Astrocyte (in vitro differentiated cells and primary cell): ENCODE measurements around the gene ABHD4. TPM values are rescaled to one million over a fixed set of nuclear protein-coding genes. Genes with fewer than 3 reads are reported as not detected.
"Not testable (repeated sequence)": the region's sequence is repeated elsewhere in the genome, so short reads cannot be mapped to it uniquely, and the experiment has no call there.

ENCODE experiments used
- DNase-seq: peaks from one replicate; pipeline ENCODE4 v3.0.0-alpha.2; 2010; ENCODE audit warnings: low read depth
- FAIRE-seq: peaks from 2 replicates; lab custom pipeline; 2011; peaks lifted over from hg19 to GRCh38; lab: Jason Lieb, UNC
- H2AFZ ChIP-seq: 2 replicates; pipeline ENCODE4 v1.6.0; 2012; ENCODE audit warnings: low read depth, low read length, inconsistent platforms
- H3K27ac ChIP-seq: 2 replicates; pipeline ENCODE4 v1.5.1; 2011; ENCODE audit warnings: low read depth, low read length, inconsistent platforms
- H3K27me3 ChIP-seq: 2 replicates; pipeline ENCODE4 v1.6.0; 2011; ENCODE audit warnings: low read length, inconsistent platforms; ENCODE audit not compliant: insufficient read depth
- H3K36me3 ChIP-seq: 2 replicates; pipeline ENCODE4 v1.5.1; 2011; ENCODE audit warnings: low read length, inconsistent platforms; ENCODE audit not compliant: insufficient read depth
- H3K4me1 ChIP-seq: 2 replicates; pipeline ENCODE4 v1.5.1; 2011; ENCODE audit warnings: low read length, inconsistent platforms; ENCODE audit not compliant: insufficient read depth
- H3K4me2 ChIP-seq: 2 replicates; pipeline ENCODE4 v1.6.0; 2012; ENCODE audit warnings: low read length, inconsistent platforms
- H3K4me3 ChIP-seq: 2 replicates; pipeline ENCODE4 v1.5.1; 2011; ENCODE audit warnings: low read depth, mild to moderate bottlenecking, low read length, inconsistent platforms; ENCODE audit not compliant: insufficient read depth
- H3K79me2 ChIP-seq: 2 replicates; pipeline ENCODE4 v1.6.0; 2012; ENCODE audit warnings: mild to moderate bottlenecking, low read length, inconsistent platforms; ENCODE audit not compliant: insufficient read depth
- H3K9ac ChIP-seq: 2 replicates; pipeline ENCODE4 v1.6.0; 2012; ENCODE audit warnings: mild to moderate bottlenecking, low read length, inconsistent platforms
- H3K9me3 ChIP-seq: 2 replicates; pipeline ENCODE4 v1.5.1; 2012; ENCODE audit warnings: low read depth, mild to moderate bottlenecking, low read length, inconsistent platforms; ENCODE audit not compliant: insufficient read depth
- H4K20me1 ChIP-seq: 2 replicates; pipeline ENCODE4 v1.6.0; 2012; ENCODE audit warnings: low read length, inconsistent platforms; ENCODE audit not compliant: insufficient read depth
- H3K27ac Mint-ChIP-seq: one replicate; pipeline ENCODE4 v1.8.0; 2021; ENCODE audit warnings: mild to moderate bottlenecking, mixed read lengths; ENCODE audit not compliant: unreplicated experiment
- H3K27me3 Mint-ChIP-seq: one replicate; pipeline ENCODE4 v1.8.0; 2021; ENCODE audit warnings: low read depth, mixed read lengths; ENCODE audit not compliant: unreplicated experiment
- H3K36me3 Mint-ChIP-seq: one replicate; pipeline ENCODE4 v1.8.0; 2021; ENCODE audit warnings: low read depth, mixed read lengths; ENCODE audit not compliant: unreplicated experiment
- H3K4me1 Mint-ChIP-seq: one replicate; pipeline ENCODE4 v1.8.0; 2021; ENCODE audit warnings: low read depth, mixed read lengths; ENCODE audit not compliant: unreplicated experiment
- H3K4me3 Mint-ChIP-seq: one replicate; pipeline ENCODE4 v1.8.0; 2021; ENCODE audit warnings: mild to moderate bottlenecking, moderate library complexity, mixed read lengths; ENCODE audit not compliant: unreplicated experiment
- H3K9me3 Mint-ChIP-seq: one replicate; pipeline ENCODE4 v1.8.0; 2021; ENCODE audit warnings: mild to moderate bottlenecking, mixed read lengths; ENCODE audit not compliant: unreplicated experiment
- CTCF ChIP-seq: IDR thresholded peaks from 2 replicates; pipeline ENCODE4 v1.5.1; 2011; ENCODE audit warnings: low read depth, mild to moderate bottlenecking, inconsistent platforms, low read length, moderate library complexity; ENCODE audit not compliant: insufficient read depth
- EZH2 ChIP-seq: IDR thresholded peaks from 2 replicates; pipeline ENCODE4 v1.6.1; 2012; ENCODE audit warnings: mild to moderate bottlenecking, low read length, inconsistent platforms; ENCODE audit not compliant: insufficient read depth
- total RNA-seq: library from RNA; stranded (reverse); gene quantifications from 2 replicates; pipeline ENCODE4 v1.2.1, GENCODE V29; 2021

The ABHD4 gene
- total RNA-seq, 1 donor from 2014 or later = 52.4 TPM

GRCh38 chr14:22552827-22553076 lies 45.3 kb upstream of the ABHD4 start:
- TF ChIP-seq CTCF = no peak
- no peak for TF ChIP-seq EZH2
- no peaks in the 10 kb centered on the region for H3K27me3 Mint-ChIP-seq
- Histone ChIP-seq H3K79me2 (no peaks in the 10 kb centered on the region), H3K9ac (no peak overlapping the region), H3K27ac (no peak overlapping the region), H3K9me3 (no peaks in the 10 kb centered on the region), H2AFZ (no peak overlapping the region), H3K36me3 (no peaks in the 10 kb centered on the region), H3K27me3 (no peaks in the 10 kb centered on the region), H4K20me1 (no peaks in the 10 kb centered on the region), H3K4me2 (no peak overlapping the region), H3K4me3 (no peak overlapping the region), H3K4me1 (peaks cover 43% of the 10 kb centered on the region)
- peaks cover 2% of the 10 kb centered on the region for H3K36me3 Mint-ChIP-seq
- no peak overlapping the region for H3K4me3 Mint-ChIP-seq
- no peaks in the 10 kb centered on the region for H3K9me3 Mint-ChIP-seq
- H3K27ac Mint-ChIP-seq = no peak overlapping the region
- peaks cover 47% of the 10 kb centered on the region for H3K4me1 Mint-ChIP-seq
- FAIRE-seq = no peak
- no peak for DNase-seq

GRCh38 chr14:22553445-22553844 lies 44.7 kb upstream of the ABHD4 start:
- no peaks in the 10 kb centered on the region for H3K9me3 Mint-ChIP-seq
- H3K36me3 Mint-ChIP-seq = peaks cover 2% of the 10 kb centered on the region
- Histone ChIP-seq H3K36me3 (no peaks in the 10 kb centered on the region), H3K4me3 (no peak overlapping the region), H3K9ac (no peak overlapping the region), H3K4me1 (peaks cover 41% of the 10 kb centered on the region), H3K79me2 (no peaks in the 10 kb centered on the region), H3K9me3 (no peaks in the 10 kb centered on the region), H3K4me2 (no peak overlapping the region), H3K27ac (no peak overlapping the region), H2AFZ (no peak overlapping the region), H4K20me1 (no peaks in the 10 kb centered on the region), H3K27me3 (no peaks in the 10 kb centered on the region)
- H3K27ac Mint-ChIP-seq = no peak overlapping the region
- DNase-seq (no peak), FAIRE-seq (no peak)
- H3K27me3 Mint-ChIP-seq = no peaks in the 10 kb centered on the region
- H3K4me3 Mint-ChIP-seq = no peak overlapping the region
- TF ChIP-seq EZH2 = no peak
- no peak for TF ChIP-seq CTCF
- H3K4me1 Mint-ChIP-seq = peaks cover 44% of the 10 kb centered on the region

GRCh38 chr14:22553861-22554497 lies 44.1 kb upstream of the ABHD4 start:
- not testable (repeated sequence) for H3K4me3 ChIP-seq, H3K9ac ChIP-seq, H3K27me3 ChIP-seq, H3K36me3 ChIP-seq, H2AFZ ChIP-seq, FAIRE-seq, H3K4me3 Mint-ChIP-seq, H3K79me2 ChIP-seq, H3K27me3 Mint-ChIP-seq, H3K9me3 ChIP-seq, H4K20me1 ChIP-seq, H3K36me3 Mint-ChIP-seq, H3K27ac Mint-ChIP-seq, DNase-seq, H3K4me2 ChIP-seq, H3K27ac ChIP-seq, H3K9me3 Mint-ChIP-seq
- H3K4me1 ChIP-seq = peaks cover 41% of the 10 kb centered on the region
- peaks cover 43% of the 10 kb centered on the region for H3K4me1 Mint-ChIP-seq
